ENCODE results near the gene XXYLT1.

GRCh38 chr3:195260280-195260905 lies 10.6 kb downstream of the XXYLT1 start:
- TF ChIP-seq CTCF (IDR thresholded peaks at IDR 0.05) (no peak), POLR2A (IDR thresholded peaks at IDR 0.05) (no peak)
